Measurements from ENCODE around the gene PI16.

The PI16 gene

DNA sequence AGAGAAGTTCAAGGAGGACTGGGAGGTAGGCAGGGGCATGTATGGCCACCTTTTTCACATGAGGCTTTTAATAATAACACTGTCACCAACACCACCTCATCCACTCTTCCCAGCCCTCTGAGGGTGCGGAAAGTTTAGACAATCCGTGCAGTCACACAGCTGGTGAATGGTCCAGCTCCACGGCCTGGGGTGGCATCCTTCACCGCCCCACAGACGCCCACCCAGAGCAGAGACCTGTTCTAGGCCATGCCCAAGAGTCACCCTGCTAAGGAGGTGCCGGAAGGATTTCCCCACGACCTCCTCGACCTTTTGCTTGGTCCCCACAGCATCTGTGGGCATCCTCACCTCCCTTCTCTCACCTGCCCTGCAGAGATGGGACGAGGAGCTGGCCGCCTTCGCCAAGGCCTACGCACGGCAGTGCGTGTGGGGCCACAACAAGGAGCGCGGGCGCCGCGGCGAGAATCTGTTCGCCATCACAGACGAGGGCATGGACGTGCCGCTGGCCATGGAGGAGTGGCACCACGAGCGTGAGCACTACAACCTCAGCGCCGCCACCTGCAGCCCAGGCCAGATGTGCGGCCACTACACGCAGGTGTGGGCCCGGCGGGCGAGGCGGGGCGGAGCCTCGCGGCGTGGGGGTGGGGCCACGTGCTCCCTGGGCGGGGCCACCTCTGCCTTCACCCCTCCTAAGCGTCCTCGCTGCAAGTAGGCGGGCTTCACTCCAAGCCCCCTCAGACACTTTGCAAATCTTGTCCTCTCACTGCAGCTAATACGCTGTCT is 4.4 kb downstream of the PI16 start:
- DNase-seq (ENCODE audit: low spot score), result no peak

DNA sequence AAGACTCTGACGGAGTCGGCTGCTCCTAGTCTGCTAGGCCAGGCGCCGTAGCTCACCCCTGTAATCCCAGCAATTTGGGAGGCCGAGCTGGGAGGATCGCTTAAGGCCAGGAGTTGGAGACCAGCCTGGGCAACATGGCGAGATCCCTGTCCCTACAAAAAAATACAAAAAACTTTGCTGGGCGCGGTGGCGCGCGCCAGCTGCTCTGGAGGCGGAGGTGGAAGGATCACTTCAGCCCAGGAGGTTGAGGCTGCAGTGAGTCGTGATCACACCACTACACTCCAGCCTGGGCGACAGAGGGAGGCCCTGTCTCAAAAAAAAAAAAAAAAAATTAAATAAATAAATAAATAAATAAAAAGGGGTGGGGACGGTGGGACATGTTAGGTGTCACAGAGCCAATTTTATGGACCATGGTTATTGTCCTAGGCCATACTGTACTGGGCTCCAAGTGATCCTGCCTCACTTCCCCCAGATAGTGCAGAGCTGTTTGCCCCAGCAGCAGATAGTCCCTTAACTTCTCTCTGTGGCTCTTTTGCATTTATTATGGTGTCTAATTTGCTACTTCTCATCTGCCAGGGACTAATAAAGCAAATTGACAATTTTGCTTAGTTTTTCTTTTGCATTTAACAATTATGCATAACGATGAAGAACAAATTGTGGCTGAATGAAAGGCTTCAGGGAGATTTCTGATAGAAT is 5.2 kb downstream of the PI16 start:
- DNase-seq (ENCODE audit: low spot score), result no peak

DNA sequence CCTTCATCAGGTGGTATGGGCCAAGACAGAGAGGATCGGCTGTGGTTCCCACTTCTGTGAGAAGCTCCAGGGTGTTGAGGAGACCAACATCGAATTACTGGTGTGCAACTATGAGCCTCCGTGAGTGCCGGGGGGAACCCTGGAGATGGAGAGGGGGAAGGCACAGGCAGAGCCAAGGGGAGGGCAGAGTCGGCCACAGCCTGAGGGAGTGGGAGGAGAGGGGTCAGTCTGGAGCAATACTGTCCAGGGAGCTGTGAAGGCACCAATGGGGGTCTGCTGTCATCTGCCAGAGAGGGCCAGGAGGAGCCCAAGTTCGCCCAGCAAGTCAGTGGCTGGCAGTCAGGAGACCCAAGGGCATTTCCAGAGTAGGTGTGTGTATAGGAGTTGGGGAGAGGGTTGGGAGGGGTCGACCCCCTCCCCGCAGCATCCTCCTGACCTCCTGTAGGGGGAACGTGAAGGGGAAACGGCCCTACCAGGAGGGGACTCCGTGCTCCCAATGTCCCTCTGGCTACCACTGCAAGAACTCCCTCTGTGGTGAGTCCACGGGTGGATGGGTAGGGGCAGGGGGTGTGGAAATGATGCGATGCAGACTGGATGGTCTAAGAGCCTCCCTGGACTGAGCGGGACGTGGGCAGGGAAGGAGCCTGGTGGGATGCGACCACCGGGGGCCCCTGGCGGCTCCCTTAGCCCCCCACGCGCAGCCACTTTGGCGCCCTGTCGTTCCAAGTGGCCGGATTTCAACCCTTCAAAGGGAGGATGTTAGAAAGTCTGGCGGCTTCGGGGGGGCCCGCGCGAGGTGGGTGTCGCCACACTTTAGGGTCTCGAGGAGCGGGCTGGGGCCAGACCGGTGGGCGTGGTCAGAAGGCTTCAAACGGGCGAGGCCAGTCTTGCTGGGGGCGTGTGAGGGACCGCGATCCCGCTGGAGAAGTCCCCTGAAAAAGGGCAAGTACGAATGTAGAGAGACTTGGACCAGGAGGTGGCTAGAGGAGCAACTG is 7.2 kb downstream of the PI16 start:
- no peak for DNase-seq (ENCODE audit: low spot score)

DNA sequence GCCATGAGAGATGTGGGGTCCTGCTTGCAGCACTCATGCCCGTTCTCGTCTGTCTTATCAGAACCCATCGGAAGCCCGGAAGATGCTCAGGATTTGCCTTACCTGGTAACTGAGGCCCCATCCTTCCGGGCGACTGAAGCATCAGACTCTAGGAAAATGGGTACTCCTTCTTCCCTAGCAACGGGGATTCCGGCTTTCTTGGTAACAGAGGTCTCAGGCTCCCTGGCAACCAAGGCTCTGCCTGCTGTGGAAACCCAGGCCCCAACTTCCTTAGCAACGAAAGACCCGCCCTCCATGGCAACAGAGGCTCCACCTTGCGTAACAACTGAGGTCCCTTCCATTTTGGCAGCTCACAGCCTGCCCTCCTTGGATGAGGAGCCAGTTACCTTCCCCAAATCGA is 8.3 kb downstream of the PI16 start:
- peak; percentile 93 for DNase-seq (ENCODE audit: low spot score)

DNA sequence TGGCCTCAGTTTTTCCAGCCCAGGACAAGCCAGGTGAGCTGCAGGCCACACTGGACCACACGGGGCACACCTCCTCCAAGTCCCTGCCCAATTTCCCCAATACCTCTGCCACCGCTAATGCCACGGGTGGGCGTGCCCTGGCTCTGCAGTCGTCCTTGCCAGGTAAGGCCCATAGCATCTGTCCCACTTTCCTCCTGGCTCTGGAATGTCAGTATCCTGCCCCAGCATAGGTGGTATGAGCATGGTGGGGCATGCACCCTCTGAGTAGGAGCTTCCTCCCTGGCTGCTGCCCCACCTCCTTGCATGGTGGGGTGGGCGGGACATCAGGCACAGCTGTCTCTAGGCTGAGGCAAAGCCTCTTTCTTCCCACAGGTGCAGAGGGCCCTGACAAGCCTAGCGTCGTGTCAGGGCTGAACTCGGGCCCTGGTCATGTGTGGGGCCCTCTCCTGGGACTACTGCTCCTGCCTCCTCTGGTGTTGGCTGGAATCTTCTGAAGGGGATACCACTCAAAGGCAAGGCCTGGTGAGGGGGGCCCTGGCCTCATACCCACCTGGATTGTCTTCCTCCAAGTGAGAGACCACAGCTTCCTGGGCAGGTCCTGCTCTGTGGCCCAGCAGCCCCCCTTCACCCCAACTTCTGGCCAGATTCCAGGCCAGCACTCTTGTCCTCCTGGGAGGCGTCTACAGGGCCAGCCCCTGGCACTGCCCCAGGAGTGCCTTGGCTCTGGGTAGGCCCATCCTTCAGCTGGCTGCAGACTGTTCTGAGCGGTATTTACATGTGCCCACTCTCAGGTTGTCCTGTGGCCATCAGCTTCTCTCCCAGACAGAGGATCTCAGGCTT is 9.1 kb downstream of the PI16 start:
- peak; percentile 58 for DNase-seq (ENCODE audit: low spot score)

DNA sequence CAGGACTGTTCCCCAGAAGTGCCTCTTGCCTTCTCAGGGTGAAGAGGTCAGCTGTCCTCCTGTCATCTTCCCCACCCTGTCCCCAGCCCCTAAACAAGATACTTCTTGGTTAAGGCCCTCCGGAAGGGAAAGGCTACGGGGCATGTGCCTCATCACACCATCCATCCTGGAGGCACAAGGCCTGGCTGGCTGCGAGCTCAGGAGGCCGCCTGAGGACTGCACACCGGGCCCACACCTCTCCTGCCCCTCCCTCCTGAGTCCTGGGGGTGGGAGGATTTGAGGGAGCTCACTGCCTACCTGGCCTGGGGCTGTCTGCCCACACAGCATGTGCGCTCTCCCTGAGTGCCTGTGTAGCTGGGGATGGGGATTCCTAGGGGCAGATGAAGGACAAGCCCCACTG is 9.8 kb downstream of the PI16 start:
- DNase-seq (ENCODE audit: low spot score), result no peak

DNA sequence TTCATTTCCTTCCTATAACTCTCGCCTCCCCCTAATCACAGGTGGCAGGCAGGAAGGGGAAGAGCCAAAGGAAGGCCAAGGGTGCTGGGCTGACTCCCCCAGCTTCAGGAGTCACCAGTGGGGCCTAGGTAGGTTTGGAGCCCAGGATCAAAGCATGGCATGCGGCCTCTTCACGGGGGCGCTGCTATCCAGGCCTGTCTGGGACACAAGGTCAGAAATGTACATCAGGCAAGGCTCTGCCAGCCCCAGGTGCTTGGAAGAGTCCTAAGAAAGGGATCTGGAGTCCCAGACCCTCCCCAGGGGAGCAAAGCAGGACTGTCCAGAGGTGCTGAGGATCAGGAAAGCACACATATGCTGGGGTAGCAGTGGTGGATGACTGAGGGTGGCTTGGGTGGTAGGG is 10.4 kb downstream of the PI16 start:
- DNase-seq (ENCODE audit: low spot score), result no peak

DNA sequence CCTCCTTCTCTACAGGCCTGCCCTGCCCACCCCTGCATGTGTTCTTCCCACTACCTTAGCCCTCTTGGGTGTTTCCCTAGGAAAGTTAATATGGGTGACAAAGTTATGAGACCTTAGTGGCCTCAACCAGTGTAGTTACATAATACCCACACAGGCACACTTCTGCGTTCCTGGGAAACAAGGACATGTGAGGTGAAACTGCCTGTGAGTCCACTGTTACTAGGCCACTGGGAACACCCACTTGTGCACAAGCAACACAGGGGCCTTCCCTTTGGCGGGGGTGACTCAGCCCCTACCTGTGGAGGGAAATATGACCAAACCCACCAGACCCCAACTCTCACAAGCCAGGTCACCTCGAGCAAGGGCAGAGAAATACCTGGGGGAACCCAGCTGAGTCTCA is 12.8 kb downstream of the PI16 start:
- no peak for DNase-seq (ENCODE audit: low spot score)

DNA sequence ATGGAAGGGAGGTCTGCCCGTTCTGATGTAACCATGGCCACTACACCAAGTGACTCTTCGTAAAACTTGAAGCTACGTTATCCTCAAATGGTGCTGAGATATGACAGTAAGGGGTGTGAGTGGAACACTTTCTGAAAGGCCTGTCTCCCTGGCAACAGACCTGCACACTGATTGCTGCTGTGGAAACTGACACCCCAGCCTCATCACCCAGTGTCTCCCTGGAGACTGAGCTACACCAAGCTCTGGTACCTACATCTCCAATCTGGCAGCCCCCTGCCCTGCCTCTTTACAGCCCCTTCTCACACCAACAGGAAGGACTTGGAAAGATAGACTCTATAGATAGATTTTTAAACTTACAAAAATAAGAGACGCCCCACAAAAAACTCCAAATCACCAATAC is 13.2 kb downstream of the PI16 start:
- no peak for DNase-seq (ENCODE audit: low spot score)

DNA sequence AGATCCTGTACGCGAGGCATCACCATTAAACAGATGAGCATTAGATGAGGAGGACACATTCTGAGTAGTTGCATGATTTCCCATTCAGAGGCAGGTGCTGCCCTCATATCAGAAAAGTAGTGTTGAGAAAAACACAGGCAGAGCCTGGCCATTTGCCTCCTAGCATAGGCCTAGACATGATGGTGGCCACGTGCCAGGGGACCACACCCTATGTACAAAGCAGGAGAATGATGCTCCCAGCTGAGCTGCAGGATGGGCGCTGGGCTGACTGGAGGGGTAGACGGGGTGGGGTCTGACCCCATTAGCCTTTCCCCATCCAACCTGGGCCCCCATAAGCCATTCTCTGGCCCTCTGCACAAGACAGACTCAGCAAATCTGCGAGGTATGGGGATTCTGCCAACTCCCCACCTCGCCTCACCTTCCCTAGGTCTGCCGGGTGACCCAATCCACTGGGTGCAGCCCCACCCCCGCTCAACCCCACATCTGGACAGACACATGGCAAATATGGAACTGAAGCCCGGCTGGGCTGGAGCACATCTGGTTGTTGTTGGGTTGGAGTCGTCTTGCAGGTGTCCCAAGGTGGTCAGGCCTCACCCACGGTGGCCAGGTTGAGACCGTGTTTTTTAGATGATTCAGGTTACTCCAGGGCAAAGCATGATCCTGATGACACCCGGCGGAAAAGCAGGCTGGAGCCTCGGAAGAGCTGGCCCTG is 13.9 kb downstream of the PI16 start:
- no peak for DNase-seq (ENCODE audit: low spot score)

DNA sequence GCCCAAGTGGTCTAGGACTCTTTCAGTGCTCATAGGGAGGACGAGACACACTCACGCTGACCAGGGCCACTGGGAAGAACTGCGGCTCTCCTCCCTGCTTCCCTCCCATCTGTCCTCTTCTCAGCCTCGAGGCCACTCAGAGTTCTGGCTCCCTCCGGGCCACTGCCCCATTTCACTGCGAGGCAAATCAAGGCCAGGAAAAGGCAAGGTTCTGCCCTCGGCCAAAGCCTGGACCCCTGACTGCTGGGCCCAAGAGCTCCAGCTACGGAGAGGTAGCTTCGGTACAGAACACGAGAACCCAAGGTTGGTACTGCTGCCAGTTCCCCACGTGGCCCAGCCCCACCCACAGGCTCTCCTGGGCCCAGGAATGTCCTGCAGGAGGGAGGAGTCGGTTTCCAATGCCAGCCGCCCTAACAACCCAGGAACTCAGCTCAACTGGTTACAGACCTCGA is 14.7 kb downstream of the PI16 start:
- no peak for DNase-seq (ENCODE audit: low spot score)

DNA sequence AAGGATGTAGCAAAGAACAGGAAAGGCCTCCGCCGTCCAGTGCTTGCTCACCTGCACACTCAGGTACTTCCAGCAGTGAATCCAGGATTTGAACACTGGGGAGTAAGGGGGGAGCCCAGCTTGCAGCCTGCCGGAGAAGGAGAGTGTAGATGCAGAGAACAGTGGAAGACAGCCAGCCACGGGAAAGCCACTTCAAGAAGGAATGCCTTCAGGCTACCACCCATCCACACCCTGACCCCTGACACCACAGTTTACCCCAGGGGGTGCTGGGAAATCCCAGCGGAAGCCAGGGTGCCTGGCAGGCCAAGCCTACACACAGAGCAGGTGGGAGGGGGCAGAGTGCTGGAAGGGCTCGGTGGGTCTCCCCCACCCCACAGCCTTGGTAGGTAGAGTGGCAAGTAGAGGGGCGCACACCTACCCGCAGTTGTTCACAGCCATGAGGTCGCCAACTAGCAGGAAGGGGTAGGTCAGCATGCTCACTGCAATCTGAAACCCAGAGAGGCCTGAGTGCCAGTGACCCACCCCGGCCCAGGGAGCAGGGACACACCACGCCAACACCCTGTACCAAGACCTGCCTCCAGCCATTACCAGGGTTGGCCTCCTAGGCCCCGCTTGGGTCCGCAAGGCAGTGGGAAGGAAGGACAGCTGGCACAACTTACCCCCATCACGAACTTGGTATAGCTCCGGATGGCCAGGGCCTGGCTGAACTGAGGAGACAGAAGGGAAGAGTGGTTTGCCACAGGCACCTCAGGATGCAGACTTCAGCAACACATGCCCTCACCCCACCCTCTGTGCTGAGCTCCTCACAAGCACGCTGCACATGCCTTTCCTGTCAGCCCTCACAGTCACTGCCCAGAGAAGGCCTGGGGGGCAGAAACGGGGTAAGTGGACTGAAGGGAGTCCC is 15.7 kb downstream of the PI16 start:
- DNase-seq (ENCODE audit: low spot score), result no peak

DNA sequence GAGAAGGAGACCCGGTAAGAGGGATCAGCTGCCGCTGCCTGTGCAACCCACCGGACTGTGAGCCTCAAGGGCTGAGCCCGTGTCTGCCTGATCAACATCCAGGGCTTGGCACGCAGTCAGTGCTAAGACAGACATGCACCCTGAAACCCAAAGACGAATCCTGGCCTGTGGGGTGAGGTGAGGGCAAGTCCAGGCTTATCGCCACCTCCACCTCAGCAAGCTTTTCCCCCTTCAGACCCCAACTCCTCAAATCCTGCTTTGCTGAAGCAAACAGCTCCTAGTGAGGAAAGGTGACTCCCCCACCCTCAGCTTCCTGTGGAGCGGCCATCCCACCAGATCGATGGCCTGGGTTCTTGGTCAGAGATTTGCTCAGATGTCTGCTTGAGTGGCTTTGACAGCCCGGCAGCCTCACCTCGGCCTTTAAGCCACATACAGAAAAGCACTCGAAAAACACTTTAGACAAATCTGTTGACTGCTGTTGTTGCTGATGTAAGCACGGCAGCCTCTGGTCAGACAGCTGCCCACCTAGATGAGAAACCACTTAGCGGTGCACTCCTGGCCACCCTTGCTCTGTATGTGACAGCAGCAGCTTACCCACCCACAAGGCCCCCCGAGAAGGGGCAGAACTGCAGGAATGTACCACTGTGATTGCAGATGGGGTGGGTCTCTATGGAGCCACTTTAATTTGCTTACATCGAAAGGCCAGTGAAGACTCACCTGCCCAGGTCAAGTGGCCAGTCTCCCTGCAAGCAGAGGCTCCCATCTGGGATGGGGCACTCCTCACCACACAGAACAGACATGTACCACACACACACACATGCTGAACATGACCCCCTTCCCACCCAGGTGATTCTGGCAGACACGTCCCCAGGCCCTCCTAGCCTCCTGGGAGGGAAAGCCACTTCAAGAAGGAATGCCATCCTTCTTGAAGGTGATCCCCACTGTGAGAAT is 16.6 kb downstream of the PI16 start:
- DNase-seq (ENCODE audit: low spot score), result no peak

DNA sequence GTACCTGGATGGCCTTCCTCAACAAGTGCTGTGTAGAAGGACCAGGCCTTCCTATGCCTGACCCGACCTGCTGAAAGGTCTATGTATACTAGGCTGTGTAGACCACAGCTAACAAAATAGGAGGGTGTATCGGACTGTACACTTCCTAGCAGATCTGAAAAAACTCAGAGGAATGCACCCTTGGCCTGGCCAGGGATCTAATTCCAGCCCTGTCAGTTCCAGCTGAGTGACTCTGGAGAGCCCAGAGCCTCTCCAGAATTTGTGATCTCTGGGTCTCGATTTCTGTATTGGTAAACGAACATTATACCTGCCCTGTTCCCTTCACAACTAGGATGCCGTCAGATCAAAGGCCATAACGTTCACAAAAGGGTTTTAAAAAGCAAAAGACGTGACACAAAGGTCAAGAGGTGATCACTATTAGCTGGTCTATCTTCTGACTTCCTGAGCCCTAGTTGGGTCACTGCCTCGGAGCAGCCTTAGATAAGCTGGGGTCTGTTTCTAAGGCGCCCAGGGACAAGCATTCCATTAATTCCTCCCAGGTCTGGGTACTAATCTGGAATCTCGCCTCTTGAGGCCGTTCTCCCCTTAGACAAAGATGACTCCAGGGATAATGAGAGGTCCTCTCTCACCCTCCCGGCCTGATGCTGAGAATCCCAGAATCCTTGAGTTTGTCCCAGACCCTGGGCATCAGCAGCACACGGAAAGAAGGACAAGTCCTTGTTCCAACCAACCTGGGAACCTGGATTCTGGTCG is 17.6 kb downstream of the PI16 start:
- DNase-seq (ENCODE audit: low spot score), result no peak

DNA sequence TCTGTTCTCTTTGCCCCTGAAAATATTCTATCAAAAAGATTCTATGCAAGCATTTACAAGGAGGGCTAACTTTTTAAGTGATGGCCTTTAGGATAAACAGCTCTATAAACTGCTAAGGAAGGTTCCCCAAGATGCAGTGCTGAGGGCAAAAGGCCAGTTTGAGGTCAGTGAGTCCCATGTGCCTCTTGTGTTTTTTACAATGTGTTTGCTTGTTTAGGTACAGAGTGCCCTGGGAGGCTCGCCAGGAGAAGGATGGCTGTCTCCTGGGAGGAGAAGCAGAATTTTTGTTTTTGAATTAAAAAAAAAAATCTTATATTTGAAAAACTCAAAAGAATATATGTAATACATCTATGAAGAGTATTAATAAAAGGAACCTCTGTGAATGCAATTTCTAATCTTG is 18.7 kb downstream of the PI16 start:
- DNase-seq (ENCODE audit: low spot score), result no peak

DNA sequence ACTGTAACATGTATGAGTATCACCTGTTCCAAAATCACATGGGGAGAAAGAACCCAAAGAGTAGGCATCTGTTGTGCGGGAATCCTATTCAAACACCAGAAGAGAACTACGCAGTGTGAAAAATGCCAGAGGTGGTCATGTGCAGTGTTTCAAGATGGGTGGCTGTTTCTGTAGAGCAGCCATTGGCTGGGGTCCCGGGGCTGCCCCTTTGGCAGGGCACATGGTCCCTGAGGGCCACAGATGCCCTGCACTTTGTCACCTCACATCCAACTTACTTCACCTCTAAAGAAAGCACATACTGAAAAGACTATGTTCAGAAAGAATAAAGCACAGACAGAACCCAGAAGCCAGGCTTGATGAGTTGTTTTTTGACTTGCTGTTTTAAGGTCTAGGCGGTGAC is 19.1 kb downstream of the PI16 start:
- DNase-seq (ENCODE audit: low spot score), result no peak

DNA sequence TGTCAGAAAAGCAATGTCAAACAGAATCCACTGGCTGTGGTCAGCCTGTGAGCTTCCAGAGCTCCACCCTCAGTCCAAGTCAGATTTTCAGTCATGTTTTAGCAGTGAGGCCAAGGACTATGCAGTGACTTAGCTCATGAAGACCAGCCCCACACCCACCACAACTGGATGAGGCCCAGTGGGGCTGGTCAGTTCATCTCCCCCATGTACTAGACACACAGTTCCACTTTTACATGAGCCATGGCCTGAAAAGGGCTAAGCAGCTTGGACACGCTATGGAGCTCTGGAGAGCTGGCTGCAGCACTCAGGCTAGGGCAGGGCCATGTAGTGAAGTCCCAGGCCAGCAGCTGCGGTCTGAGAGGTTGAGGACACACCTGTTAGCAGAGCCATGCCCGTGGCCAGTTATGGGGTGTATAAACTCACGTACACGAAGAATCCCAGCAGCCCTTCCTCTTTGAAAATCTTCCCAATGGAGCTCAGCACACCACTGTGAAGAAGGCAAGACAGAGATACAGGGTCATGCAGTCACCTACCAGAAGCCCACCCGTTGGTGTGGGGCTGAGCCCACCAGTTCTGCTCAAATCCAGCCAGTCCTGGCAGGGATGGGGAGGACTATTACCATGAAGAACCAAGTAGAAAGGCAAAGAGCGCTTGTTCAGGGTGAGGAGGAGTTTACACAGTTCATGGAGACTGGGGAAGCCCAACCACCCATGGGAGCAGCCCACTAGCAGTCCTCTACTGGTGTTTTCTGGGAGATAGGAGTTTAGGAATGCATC is 20.9 kb downstream of the PI16 start:
- DNase-seq (ENCODE audit: low spot score), result no peak
